Measurements from ENCODE around the gene FLVCR2. TPM values are rescaled to one million over a fixed set of nuclear protein-coding genes. Genes with fewer than 3 reads are reported as not detected.
A peak's percentile ranks its signal among the peaks of the same experiment; 100 is the strongest.

FLVCR2 gene
- total RNA-seq, 1 donor from 2014 or later = 0.79 TPM

DNA sequence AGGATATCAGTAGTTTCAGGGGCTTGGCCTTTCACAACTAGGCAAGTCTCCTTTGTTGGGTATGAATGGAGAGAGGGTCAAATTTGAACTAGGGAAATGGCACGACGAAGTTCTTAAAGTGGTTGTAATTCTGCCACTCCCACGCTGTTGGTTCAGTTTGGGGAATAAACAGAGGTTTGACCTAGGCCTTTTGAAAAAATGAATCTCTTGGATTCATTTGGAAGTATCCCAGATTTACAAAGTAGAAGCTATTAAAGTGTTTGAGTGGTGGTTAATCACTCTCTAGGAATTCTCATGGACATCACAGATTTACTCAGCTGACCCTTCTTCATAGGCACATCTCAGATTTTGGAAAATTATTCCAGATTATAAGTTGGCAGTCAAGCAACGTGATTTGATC, 41.3 kb upstream of the FLVCR2 start:
- no peak for TF ChIP-seq CTCF (IDR thresholded peaks at IDR 0.05; ENCODE audit: insufficient read depth, low read length, severe bottlenecking)
- H3K36me3 ChIP-seq (ENCODE audit: control insufficient read depth, insufficient read depth, low read length) = no peaks in the 10 kb centered on the region
- DNase-seq (ENCODE audit: low read depth) = no peak
- no peak for FAIRE-seq
- no peak overlapping the region for H3K4me3 ChIP-seq (ENCODE audit: low read depth, low read length)
- H3K27me3 ChIP-seq (ENCODE audit: control insufficient read depth, insufficient read depth, low read length) = no peaks in the 10 kb centered on the region

DNA sequence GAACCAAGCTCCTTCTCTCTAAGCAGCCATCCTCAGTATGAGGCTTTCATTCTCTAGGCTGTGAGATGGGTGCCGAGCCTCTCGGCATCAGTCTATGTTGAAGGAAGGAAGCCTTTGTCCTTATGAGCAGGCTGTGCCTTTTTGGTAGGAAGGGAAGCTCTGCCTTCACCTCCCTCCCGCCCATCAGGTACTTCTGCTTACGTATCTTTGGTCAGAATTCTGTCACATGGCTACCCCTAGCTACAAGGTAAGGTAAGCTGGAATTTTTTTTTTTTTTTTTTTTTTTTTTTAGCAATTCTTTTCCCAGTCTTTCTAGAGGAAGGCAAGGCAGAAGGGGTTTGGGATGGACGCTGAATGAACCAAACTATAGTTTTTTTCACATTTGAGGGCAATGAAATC, 39.3 kb upstream of the FLVCR2 start:
- Histone ChIP-seq H3K36me3 (ENCODE audit: control insufficient read depth, insufficient read depth, low read length) (no peaks in the 10 kb centered on the region), H3K27me3 (ENCODE audit: control insufficient read depth, insufficient read depth, low read length) (no peaks in the 10 kb centered on the region), H3K4me3 (ENCODE audit: low read depth, low read length) (no peak overlapping the region)
- FAIRE-seq (no peak), DNase-seq (ENCODE audit: low read depth) (no peak)
- TF ChIP-seq CTCF (IDR thresholded peaks at IDR 0.05; ENCODE audit: insufficient read depth, low read length, severe bottlenecking) = no peak

- no peak for TF ChIP-seq CTCF (IDR thresholded peaks at IDR 0.05; ENCODE audit: insufficient read depth, low read length, severe bottlenecking)
- Histone ChIP-seq H3K4me3 (ENCODE audit: low read depth, low read length) (no peak overlapping the region), H3K27me3 (ENCODE audit: control insufficient read depth, insufficient read depth, low read length) (no peaks in the 10 kb centered on the region), H3K36me3 (ENCODE audit: control insufficient read depth, insufficient read depth, low read length) (no peaks in the 10 kb centered on the region)
- DNase-seq (ENCODE audit: low read depth) (no peak), FAIRE-seq (no peak)
Observed at GRCh38 chr14:75539561-75540478, 38.6 kb upstream of the FLVCR2 start.

- DNase-seq (ENCODE audit: low read depth) = no peak
- H3K27me3 ChIP-seq (ENCODE audit: control insufficient read depth, insufficient read depth, low read length) = no peaks in the 10 kb centered on the region
- TF ChIP-seq CTCF (IDR thresholded peaks at IDR 0.05; ENCODE audit: insufficient read depth, low read length, severe bottlenecking) = no peak
- no peak overlapping the region for H3K4me3 ChIP-seq (ENCODE audit: low read depth, low read length)
- no peak for FAIRE-seq
- no peaks in the 10 kb centered on the region for H3K36me3 ChIP-seq (ENCODE audit: control insufficient read depth, insufficient read depth, low read length)
Observed at GRCh38 chr14:75540479-75540851, 38.0 kb upstream of the FLVCR2 start.

- Histone ChIP-seq H3K36me3 (ENCODE audit: control insufficient read depth, insufficient read depth, low read length) (no peaks in the 10 kb centered on the region), H3K27me3 (ENCODE audit: control insufficient read depth, insufficient read depth, low read length) (no peaks in the 10 kb centered on the region), H3K4me3 (ENCODE audit: low read depth, low read length) (no peak overlapping the region)
- DNase-seq (ENCODE audit: low read depth) = peak; percentile 42
- no peak for TF ChIP-seq CTCF (IDR thresholded peaks at IDR 0.05; ENCODE audit: insufficient read depth, low read length, severe bottlenecking)
- FAIRE-seq = no peak
Observed at GRCh38 chr14:75542588-75543091, 35.8 kb upstream of the FLVCR2 start.

All from bronchial epithelial cell (primary cell).